Endothelial cell of umbilical vein (primary cell): ENCODE measurements around the gene LRRC8A. TPM values are rescaled to one million over a fixed set of nuclear protein-coding genes. Genes with fewer than 3 reads are reported as not detected.

Experiments
- BruUV-seq: library from RNA; stranded (reverse); fragments of 400-500 nt; replicated peaks from 2 replicates; lab custom pipeline; 2021; lab: Mats Ljungman, UMichigan
- CTCF ChIA-PET: fragments of 300-600, 350-600 bp; sonication (Branson Sonifier 250); formaldehyde crosslinking; loops from one replicate; lab custom pipeline; 2021; ENCODE audit warnings: antibody characterized with exemption, inconsistent platforms; lab: Charles Lee
- POLR2A ChIA-PET: fragments of 300-600, 350-600 bp; sonication (Branson Sonifier 250); formaldehyde crosslinking; loops from one replicate; lab custom pipeline; 2021; ENCODE audit warnings: antibody characterized with exemption, inconsistent platforms; lab: Charles Lee
- DNase-seq: peaks from one replicate; pipeline ENCODE4 v3.0.0-alpha.2; 2011; ENCODE audit warnings: low read depth, low spot score
- FAIRE-seq: peaks from 2 replicates; lab custom pipeline; 2011; peaks lifted over from hg19 to GRCh38; lab: Jason Lieb, UNC
- H2AFZ ChIP-seq: 2 replicates; pipeline ENCODE4 v1.6.0; 2012; ENCODE audit warnings: low read depth, low read length, control low read depth, inconsistent platforms
- H3K27ac ChIP-seq: 2 replicates; pipeline ENCODE4 v1.5.1; 2011; ENCODE audit warnings: low read depth, mild to moderate bottlenecking, control low read depth, low read length, moderate library complexity; ENCODE audit not compliant: insufficient read depth
- H3K27me3 ChIP-seq, 2 experiments: 2 replicates each; pipeline versions ENCODE4 v1.6.0 to v1.6.1; 2011; ENCODE audit warnings: low read length in 2 of 2, mixed read lengths in 1 of 2; ENCODE audit not compliant: control insufficient read depth in 2 of 2, insufficient read depth in 2 of 2
- H3K36me3 ChIP-seq, 2 experiments: 2 replicates in 1 of 2; 3 replicates in 1 of 2; pipeline ENCODE4 v1.5.1; 2011; ENCODE audit warnings: low read length in 2 of 2, mild to moderate bottlenecking in 1 of 2, moderate library complexity in 1 of 2; ENCODE audit not compliant: control insufficient read depth in 2 of 2, insufficient read depth in 2 of 2; ENCODE audit errors: extremely low read depth in 1 of 2
- H3K4me1 ChIP-seq: 3 replicates; pipeline ENCODE4 v1.5.1; 2011; ENCODE audit warnings: mild to moderate bottlenecking, low read length; ENCODE audit not compliant: control insufficient read depth, insufficient read depth; ENCODE audit errors: extremely low read depth
- H3K4me2 ChIP-seq: 2 replicates; pipeline ENCODE4 v1.6.1; 2011; ENCODE audit warnings: low read length, control low read depth, mixed read lengths; ENCODE audit not compliant: insufficient read depth
- H3K4me3 ChIP-seq, 3 experiments: fragments of 200-600 bp in 1 of 3; sonication (generic), shearing (Covaris generic) in 1 of 3; replicated peaks in 1 of 3; 2 replicates each; pipeline ENCODE4 v1.5.1; 2011 to 2016; ENCODE audit warnings: control low read depth in 3 of 3, low read length in 3 of 3, mild to moderate bottlenecking in 2 of 3, inconsistent platforms in 1 of 3, low read depth in 1 of 3, moderate library complexity in 1 of 3; ENCODE audit not compliant: insufficient read depth in 1 of 3
- H3K79me2 ChIP-seq: 2 replicates; pipeline ENCODE4 v1.6.0; 2012; ENCODE audit warnings: low read length, inconsistent platforms; ENCODE audit not compliant: control insufficient read depth, insufficient read depth
- H3K9ac ChIP-seq: replicated peaks from 2 replicates; pipeline ENCODE3; 2011; ENCODE audit warnings: low read length, control low read depth; ENCODE audit not compliant: insufficient read depth; ENCODE audit errors: extremely low read depth
- H3K9me1 ChIP-seq: replicated peaks from 3 replicates; pipeline ENCODE4 v1.6.0; 2011; ENCODE audit warnings: mild to moderate bottlenecking, low read length; ENCODE audit not compliant: control insufficient read depth, insufficient read depth; ENCODE audit errors: extremely low read depth
- H3K9me3 ChIP-seq: replicated peaks from 2 replicates; pipeline ENCODE4 v1.5.1; 2012; ENCODE audit warnings: low read length, inconsistent platforms; ENCODE audit not compliant: control insufficient read depth, insufficient read depth
- H4K20me1 ChIP-seq: replicated peaks from 2 replicates; pipeline ENCODE3; 2011; ENCODE audit warnings: mild to moderate bottlenecking, low read length; ENCODE audit not compliant: control insufficient read depth, insufficient read depth; ENCODE audit errors: extremely low read depth
- CTCF ChIP-seq, 2 donors: IDR thresholded peaks; 1 replicate in 1 of 2; 2 replicates in 1 of 2; pipeline ENCODE4 v1.5.1; 2011; ENCODE audit warnings: low read length in 2 of 2, mild to moderate bottlenecking in 2 of 2, moderate library complexity in 2 of 2, control low read depth in 1 of 2, inconsistent platforms in 1 of 2, low read depth in 1 of 2; ENCODE audit not compliant: insufficient read depth in 1 of 2; ENCODE audit errors: extremely low read depth in 1 of 2
- EZH2 ChIP-seq: IDR thresholded peaks from 2 replicates; pipeline ENCODE4 v1.6.1; 2012; ENCODE audit warnings: borderline replicate concordance, low read depth, mild to moderate bottlenecking, moderate library complexity, low read length, inconsistent platforms; ENCODE audit not compliant: severe bottlenecking
- FOS ChIP-seq: IDR thresholded peaks from 2 replicates; pipeline ENCODE4 v1.6.1; 2011; ENCODE audit warnings: mild to moderate bottlenecking, low read length, moderate library complexity, borderline replicate concordance; ENCODE audit not compliant: insufficient read depth
- GATA2 ChIP-seq: IDR thresholded peaks from 2 replicates; pipeline ENCODE4 v1.7.0; 2011; ENCODE audit warnings: low read depth, mild to moderate bottlenecking, moderate library complexity, mixed read lengths, low read length; ENCODE audit not compliant: insufficient read length, insufficient read depth
- JUN ChIP-seq: IDR thresholded peaks from 2 replicates; pipeline ENCODE4 v1.6.1; 2011; ENCODE audit warnings: borderline replicate concordance, low read depth; ENCODE audit not compliant: insufficient read length, insufficient read depth
- MYC ChIP-seq: IDR thresholded peaks from one replicate; pipeline ENCODE4 v1.6.1; 2011; ENCODE audit warnings: mild to moderate bottlenecking, low read depth, low read length
- POLR2A ChIP-seq: IDR thresholded peaks from 2 replicates; pipeline ENCODE4 v1.6.1; 2012; ENCODE audit warnings: low read depth, mild to moderate bottlenecking, control low read depth, low read length
- POLR2AphosphoS5 ChIP-seq: IDR thresholded peaks from 2 replicates; pipeline ENCODE4 v1.6.1; 2012; ENCODE audit warnings: low read depth, mild to moderate bottlenecking, control low read depth, low read length, moderate library complexity; ENCODE audit not compliant: insufficient read depth
- dilution Hi-C: fragments of 300-500 bp; cut with MboI; formaldehyde crosslinking; loops from one replicate; pipeline ENCODE4 v1.15.0; 2019; ENCODE audit warnings: low sequenced_read_pairs; ENCODE audit not compliant: extremely low pct_ligation_motif_present
- intact Hi-C: fragments of 100-400 bp; cut with micrococcal nuclease; formaldehyde crosslinking; loops from one replicate; pipeline ENCODE4 v1.10.0; 2022
- polyA plus RNA-seq, 4 experiments: library from polyadenylated mRNA; depleted of rRNA in 3 of 4; stranded (reverse) in 3 of 4; unstranded in 1 of 4; fragments of >200 nt; gene quantifications; 2 replicates each; pipeline versions ENCODE4 v1.2.1 to v1.2.3, GENCODE V29; 2011 to 2012; ENCODE audit warnings: missing spikeins in 1 of 4
- total RNA-seq: library from RNA; stranded (reverse); gene quantifications from 2 replicates; pipeline ENCODE4 v1.2.3, GENCODE V29; 2021
- TF ChIP-seq, protein P1 (sequence below): IDR thresholded peaks from 2 replicates; pipeline ENCODE4 v1.6.1; 2011; ENCODE audit not compliant: insufficient read depth, insufficient read length

The LRRC8A gene
- total and polyA plus RNA-seq, 2 donors (not counting 3 experiments of a cell fraction or from before 2014, with no cell fraction given) = 99.6 to 129 TPM

- H2AFZ ChIP-seq = no peak overlapping the region
- peaks cover 17 to 47% of the 10 kb centered on the region in 2 experiments for H3K36me3 ChIP-seq
- ChIA-PET CTCF (interaction anchor here (1.0 to 1.2 kb wide), 2 partner anchors 16 to 18 kb away, joined by 3 to 5 read pairs; no protein-coding TSS in a partner anchor), POLR2A (no interaction called here)
- H4K20me1 ChIP-seq = no peaks in the 10 kb centered on the region
- dilution Hi-C loops = no loop called here
- no TSS peak for BruUV-seq
- DNase-seq (no peak), FAIRE-seq (no peak)
- H3K4me1 ChIP-seq = peaks cover 14% of the 10 kb centered on the region
- no peak overlapping the region for H3K9ac ChIP-seq
- H3K9me1 ChIP-seq = no peaks in the 10 kb centered on the region
- intact Hi-C loops = no loop called here
- no peaks in the 10 kb centered on the region for H3K9me3 ChIP-seq
- TF ChIP-seq POLR2A = no peak
- TF ChIP-seq MYC = no peak
- TF ChIP-seq, protein P1, sequence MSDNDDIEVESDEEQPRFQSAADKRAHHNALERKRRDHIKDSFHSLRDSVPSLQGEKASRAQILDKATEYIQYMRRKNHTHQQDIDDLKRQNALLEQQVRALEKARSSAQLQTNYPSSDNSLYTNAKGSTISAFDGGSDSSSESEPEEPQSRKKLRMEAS = no peak
- no peak for TF ChIP-seq CTCF (IDR thresholded peaks at IDR 0.05; ENCODE audit: extremely low read depth in 1 of 2, insufficient read depth in 1 of 2, low read depth in 1 of 2, low read length in 2 of 2)
- no peak for TF ChIP-seq GATA2
- no peak for TF ChIP-seq POLR2AphosphoS5
- TF ChIP-seq EZH2 = no peak
- TF ChIP-seq JUN = no peak
- TF ChIP-seq FOS = no peak
- H3K79me2 ChIP-seq = peaks cover 85% of the 10 kb centered on the region
- no peak overlapping the region for H3K4me2 ChIP-seq
- no peaks in the 10 kb centered on the region for H3K27me3 ChIP-seq
- H3K27ac ChIP-seq = no peak overlapping the region
- H3K4me3 ChIP-seq = no peak overlapping the region
These were observed 24.0 kb downstream of the LRRC8A start for GRCh38 chr9:128905964-128906363.
